HepG2 (cell line): ENCODE measurements around the gene WDR59. TPM values are rescaled to one million over a fixed set of nuclear protein-coding genes. Genes with fewer than 3 reads are reported as not detected.

Experiments
- CBX2 ChIP-seq, 2 experiments: fragments of 200-600 bp in 1 of 2; sonication (generic); formaldehyde crosslinking in 1 of 2; IDR thresholded peaks; 2 replicates each; pipeline versions ENCODE4 v1.7.0 to v1.8.1; 2018 to 2022; ENCODE audit warnings: low read depth in 2 of 2, low read length in 1 of 2, mild to moderate bottlenecking in 1 of 2, missing genetic modification reagents in 1 of 2
- FOXA1 ChIP-seq, 2 experiments: fragments of 450-650 bp in 1 of 2; sonication (generic) in 1 of 2; formaldehyde crosslinking in 1 of 2; IDR thresholded peaks; 2 replicates each; pipeline versions ENCODE4 v1.4.0 to v1.6.1; 2016 to 2020; ENCODE audit warnings: missing genetic modification reagents in 1 of 2
- FOXA3 ChIP-seq: IDR thresholded peaks from 2 replicates; pipeline ENCODE4 v1.6.1; 2016; ENCODE audit warnings: missing genetic modification reagents, missing compliant biosample characterization
- GABPB1 ChIP-seq: IDR thresholded peaks from 2 replicates; pipeline ENCODE4 v1.6.1; 2016; ENCODE audit warnings: mild to moderate bottlenecking, missing genetic modification reagents, moderate library complexity, missing compliant biosample characterization
- PPARG ChIP-seq: conservative IDR thresholded peaks from 2 replicates; pipeline ENCODE4 v1.6.1; 2016; ENCODE audit warnings: missing biosample characterization, missing genetic modification reagents
- ZNF274 ChIP-seq: sonication (generic); formaldehyde crosslinking; IDR thresholded peaks from 2 replicates; pipeline ENCODE4 v1.5.1; 2020; ENCODE audit warnings: mild to moderate bottlenecking, missing genetic modification reagents
- ZNF550 ChIP-seq: sonication (generic); formaldehyde crosslinking; IDR thresholded peaks from 2 replicates; pipeline ENCODE4 v1.4.0; 2020; ENCODE audit warnings: mild to moderate bottlenecking, missing genetic modification reagents, borderline replicate concordance
- polyA plus RNA-seq, 8 experiments: library from polyadenylated mRNA; depleted of rRNA in 3 of 8; stranded (reverse) in 7 of 8; unstranded in 1 of 8; fragments of >200 nt; fragmentation: Illumina TruSeq in 4 of 8; extraction: Trizol in 4 of 8; gene quantifications; 2 replicates each; pipeline versions ENCODE4 v1.2.1 to v1.2.3, GENCODE V29; 2011 to 2016; ENCODE audit warnings: low read depth in 4 of 8, missing spikeins in 1 of 8, mixed read lengths in 1 of 8; ENCODE audit not compliant: insufficient read depth in 1 of 8
- total RNA-seq, 5 experiments: library from RNA; depleted of rRNA; stranded (reverse); fragments of >200 nt; fragmentation: Illumina TruSeq; extraction: Trizol; gene quantifications; 2 replicates each; pipeline ENCODE4 v1.2.3, GENCODE V29; 2016; ENCODE audit warnings: low read depth in 1 of 5
- TF ChIP-seq, protein P1 (sequence below): sonication (generic); formaldehyde crosslinking; IDR thresholded peaks from 2 replicates; pipeline ENCODE4 v1.4.0; 2020; ENCODE audit warnings: missing genetic modification reagents
- TF ChIP-seq, protein P2 (sequence below): sonication (generic); formaldehyde crosslinking; IDR thresholded peaks from 2 replicates; pipeline ENCODE4; 2020; ENCODE audit warnings: missing genetic modification reagents, mild to moderate bottlenecking, borderline replicate concordance

The WDR59 gene
- total and polyA plus RNA-seq, 2 of the 13 experiments (the other 11 are each of a cell fraction or from before 2014, with no cell fraction given): 65.2 to 306 TPM

DNA sequence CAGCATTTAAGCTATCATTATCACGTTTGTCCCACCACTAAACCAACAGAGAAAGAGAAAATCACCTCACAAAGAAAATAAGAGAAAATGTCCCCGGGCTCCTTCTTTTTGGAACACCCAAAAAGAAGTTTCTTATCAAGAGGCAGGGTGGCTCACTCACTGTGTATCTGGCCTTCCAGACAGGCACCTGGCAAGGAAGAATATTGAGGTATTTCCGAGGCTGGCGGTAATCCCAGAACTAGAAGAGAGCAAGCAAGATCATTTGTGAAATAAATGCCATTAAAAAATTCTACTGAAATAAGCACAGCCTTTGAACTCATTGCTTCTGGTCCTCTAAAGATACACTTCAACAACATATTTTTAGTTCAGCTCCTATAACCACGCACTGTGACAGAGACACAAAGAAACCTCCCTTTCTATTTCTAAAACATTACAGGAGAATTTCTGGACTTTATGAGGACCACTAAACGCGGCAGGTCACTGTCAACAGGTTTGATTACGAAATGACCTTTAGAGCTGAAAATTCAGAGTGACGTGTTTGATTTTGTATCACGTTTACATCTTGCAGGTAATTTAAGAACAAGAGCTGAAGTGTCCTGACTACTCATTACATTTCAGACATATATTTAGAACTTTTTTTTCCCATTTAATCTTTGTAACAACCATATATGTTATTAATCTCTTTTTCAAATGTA, 61.0 kb downstream of the WDR59 start (continued):
- TF ChIP-seq FOXA1 (IDR thresholded peaks at IDR 0.05) (no peak), FOXA1 (CRISPR knock-in tag; IDR thresholded peaks at IDR 0.05) (0 out of 2 replicates have a peak, but pooled peaks have one; percentile 17), CBX2 (IDR thresholded peaks at IDR 0.05; ENCODE audit: low read depth, low read length) (no peak), CBX2 (CRISPR knock-in tag; IDR thresholded peaks at IDR 0.05; ENCODE audit: low read depth) (no peak), PPARG (CRISPR knock-in tag) (no peak), GABPB1 (CRISPR knock-in tag) (no peak), ZNF550 (CRISPR knock-in tag) (no peak), FOXA3 (CRISPR knock-in tag) (0 out of 2 replicates have a peak, but pooled peaks have one; percentile 18), ZNF274 (CRISPR knock-in tag) (no peak)
- TF ChIP-seq, protein P1, sequence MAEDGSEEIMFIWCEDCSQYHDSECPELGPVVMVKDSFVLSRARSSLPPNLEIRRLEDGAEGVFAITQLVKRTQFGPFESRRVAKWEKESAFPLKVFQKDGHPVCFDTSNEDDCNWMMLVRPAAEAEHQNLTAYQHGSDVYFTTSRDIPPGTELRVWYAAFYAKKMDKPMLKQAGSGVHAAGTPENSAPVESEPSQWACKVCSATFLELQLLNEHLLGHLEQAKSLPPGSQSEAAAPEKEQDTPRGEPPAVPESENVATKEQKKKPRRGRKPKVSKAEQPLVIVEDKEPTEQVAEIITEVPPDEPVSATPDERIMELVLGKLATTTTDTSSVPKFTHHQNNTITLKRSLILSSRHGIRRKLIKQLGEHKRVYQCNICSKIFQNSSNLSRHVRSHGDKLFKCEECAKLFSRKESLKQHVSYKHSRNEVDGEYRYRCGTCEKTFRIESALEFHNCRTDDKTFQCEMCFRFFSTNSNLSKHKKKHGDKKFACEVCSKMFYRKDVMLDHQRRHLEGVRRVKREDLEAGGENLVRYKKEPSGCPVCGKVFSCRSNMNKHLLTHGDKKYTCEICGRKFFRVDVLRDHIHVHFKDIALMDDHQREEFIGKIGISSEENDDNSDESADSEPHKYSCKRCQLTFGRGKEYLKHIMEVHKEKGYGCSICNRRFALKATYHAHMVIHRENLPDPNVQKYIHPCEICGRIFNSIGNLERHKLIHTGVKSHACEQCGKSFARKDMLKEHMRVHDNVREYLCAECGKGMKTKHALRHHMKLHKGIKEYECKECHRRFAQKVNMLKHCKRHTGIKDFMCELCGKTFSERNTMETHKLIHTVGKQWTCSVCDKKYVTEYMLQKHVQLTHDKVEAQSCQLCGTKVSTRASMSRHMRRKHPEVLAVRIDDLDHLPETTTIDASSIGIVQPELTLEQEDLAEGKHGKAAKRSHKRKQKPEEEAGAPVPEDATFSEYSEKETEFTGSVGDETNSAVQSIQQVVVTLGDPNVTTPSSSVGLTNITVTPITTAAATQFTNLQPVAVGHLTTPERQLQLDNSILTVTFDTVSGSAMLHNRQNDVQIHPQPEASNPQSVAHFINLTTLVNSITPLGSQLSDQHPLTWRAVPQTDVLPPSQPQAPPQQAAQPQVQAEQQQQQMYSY (CRISPR knock-in tag): no peak
- TF ChIP-seq, protein P2, sequence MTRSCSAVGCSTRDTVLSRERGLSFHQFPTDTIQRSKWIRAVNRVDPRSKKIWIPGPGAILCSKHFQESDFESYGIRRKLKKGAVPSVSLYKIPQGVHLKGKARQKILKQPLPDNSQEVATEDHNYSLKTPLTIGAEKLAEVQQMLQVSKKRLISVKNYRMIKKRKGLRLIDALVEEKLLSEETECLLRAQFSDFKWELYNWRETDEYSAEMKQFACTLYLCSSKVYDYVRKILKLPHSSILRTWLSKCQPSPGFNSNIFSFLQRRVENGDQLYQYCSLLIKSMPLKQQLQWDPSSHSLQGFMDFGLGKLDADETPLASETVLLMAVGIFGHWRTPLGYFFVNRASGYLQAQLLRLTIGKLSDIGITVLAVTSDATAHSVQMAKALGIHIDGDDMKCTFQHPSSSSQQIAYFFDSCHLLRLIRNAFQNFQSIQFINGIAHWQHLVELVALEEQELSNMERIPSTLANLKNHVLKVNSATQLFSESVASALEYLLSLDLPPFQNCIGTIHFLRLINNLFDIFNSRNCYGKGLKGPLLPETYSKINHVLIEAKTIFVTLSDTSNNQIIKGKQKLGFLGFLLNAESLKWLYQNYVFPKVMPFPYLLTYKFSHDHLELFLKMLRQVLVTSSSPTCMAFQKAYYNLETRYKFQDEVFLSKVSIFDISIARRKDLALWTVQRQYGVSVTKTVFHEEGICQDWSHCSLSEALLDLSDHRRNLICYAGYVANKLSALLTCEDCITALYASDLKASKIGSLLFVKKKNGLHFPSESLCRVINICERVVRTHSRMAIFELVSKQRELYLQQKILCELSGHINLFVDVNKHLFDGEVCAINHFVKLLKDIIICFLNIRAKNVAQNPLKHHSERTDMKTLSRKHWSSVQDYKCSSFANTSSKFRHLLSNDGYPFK (CRISPR knock-in tag): no peak
- TF ChIP-seq, all 625 proteins: peak for 14
